ENCODE results near the gene ATP8A2. TPM values are rescaled to one million over a fixed set of nuclear protein-coding genes. Genes with fewer than 3 reads are reported as not detected.

The ATP8A2 gene
- total RNA-seq, 1 donor from 2014 or later = 4.2 TPM

DNA sequence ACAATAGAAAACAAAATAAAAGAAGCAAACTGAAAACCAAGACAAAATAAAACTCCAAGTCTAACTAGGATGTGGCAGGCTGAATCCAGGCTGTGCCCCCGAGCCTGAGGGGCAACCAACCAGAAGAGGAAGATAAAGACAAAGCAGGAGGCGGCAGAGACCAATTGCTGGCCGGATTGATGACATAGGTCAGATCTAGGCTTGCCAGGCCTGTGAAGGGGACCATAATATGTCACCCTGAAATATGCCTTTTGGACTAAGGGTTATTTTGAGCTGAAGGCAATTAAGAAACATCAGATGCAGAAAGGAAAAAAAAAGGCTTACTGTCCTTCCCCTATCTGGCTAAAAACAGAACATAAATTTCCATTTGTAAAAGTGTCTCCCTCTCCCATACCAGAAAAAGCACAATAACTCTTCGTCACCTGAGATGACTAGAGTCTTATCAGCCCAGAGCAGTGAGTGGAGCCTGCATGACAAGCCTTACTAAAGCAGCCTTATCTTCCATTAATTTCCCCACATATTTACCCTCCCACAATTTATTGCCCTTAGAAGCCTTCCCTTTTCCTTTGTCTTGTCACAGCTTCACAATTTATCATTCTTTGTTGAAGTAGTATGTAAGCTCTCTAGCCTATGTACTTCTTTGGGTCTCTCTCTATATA lies 22.8 kb downstream of the ATP8A2 start:
- no peaks in the 10 kb centered on the region for H3K4me1 Mint-ChIP-seq
- H3K27me3 Mint-ChIP-seq (ENCODE audit: insufficient read depth, low read depth) = peaks cover 6% of the 10 kb centered on the region
- Histone ChIP-seq H3K4me2 (no peak overlapping the region), H3K9ac (no peak overlapping the region), H3K36me3 (no peaks in the 10 kb centered on the region), H4K20me1 (ENCODE audit: low read depth) (no peaks in the 10 kb centered on the region), H3F3A (ENCODE audit: low read depth) (no peaks in the 10 kb centered on the region), H3K27ac (no peak overlapping the region), H3K4me1 (no peaks in the 10 kb centered on the region), H2AFZ (replicated peaks) (no peak overlapping the region), H3K9me3 (ENCODE audit: low read depth) (no peaks in the 10 kb centered on the region), H3K79me2 (ENCODE audit: low read depth) (no peaks in the 10 kb centered on the region), H3K4me3 (no peak overlapping the region), H3K27me3 (no peaks in the 10 kb centered on the region)
- no peaks in the 10 kb centered on the region for H3K9me3 Mint-ChIP-seq
- H3K27ac Mint-ChIP-seq = no peak overlapping the region
- TF ChIP-seq EZH2phosphoT487 (IDR thresholded peaks at IDR 0.05) (no peak), EZH2 (IDR thresholded peaks at IDR 0.05) (no peak)
- TF ChIP-seq, protein P1, sequence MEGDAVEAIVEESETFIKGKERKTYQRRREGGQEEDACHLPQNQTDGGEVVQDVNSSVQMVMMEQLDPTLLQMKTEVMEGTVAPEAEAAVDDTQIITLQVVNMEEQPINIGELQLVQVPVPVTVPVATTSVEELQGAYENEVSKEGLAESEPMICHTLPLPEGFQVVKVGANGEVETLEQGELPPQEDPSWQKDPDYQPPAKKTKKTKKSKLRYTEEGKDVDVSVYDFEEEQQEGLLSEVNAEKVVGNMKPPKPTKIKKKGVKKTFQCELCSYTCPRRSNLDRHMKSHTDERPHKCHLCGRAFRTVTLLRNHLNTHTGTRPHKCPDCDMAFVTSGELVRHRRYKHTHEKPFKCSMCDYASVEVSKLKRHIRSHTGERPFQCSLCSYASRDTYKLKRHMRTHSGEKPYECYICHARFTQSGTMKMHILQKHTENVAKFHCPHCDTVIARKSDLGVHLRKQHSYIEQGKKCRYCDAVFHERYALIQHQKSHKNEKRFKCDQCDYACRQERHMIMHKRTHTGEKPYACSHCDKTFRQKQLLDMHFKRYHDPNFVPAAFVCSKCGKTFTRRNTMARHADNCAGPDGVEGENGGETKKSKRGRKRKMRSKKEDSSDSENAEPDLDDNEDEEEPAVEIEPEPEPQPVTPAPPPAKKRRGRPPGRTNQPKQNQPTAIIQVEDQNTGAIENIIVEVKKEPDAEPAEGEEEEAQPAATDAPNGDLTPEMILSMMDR (IDR thresholded peaks at IDR 0.05) = no peak
- no peak for DNase-seq (ENCODE audit: low spot score)
- no peak overlapping the region for H3K4me3 Mint-ChIP-seq
- no peaks in the 10 kb centered on the region for H3K36me3 Mint-ChIP-seq

DNA sequence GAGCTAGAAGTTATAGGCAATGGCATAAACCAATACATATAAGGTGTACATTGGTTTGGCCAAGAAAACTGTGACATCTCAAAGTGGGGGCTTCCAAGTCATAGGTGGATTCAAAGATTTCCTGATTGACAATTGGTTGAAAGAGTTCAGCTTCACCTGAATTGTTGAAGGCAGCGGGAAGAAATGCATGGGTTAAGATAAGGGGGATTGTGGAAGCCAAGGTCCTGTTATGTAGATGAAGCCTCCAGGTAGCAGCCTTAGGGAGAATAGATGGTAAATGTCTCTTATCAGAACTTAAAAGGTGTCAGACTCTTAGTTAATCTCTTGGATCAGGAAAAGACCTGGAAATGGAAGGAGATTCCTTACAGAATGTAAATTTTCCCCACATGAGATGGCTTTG lies 26.0 kb downstream of the ATP8A2 start:
- Mint-ChIP-seq H3K4me1 (no peaks in the 10 kb centered on the region), H3K36me3 (no peaks in the 10 kb centered on the region), H3K9me3 (no peaks in the 10 kb centered on the region), H3K4me3 (no peak overlapping the region), H3K27ac (no peak overlapping the region), H3K27me3 (ENCODE audit: insufficient read depth, low read depth) (peaks cover 4% of the 10 kb centered on the region)
- Histone ChIP-seq H3K27ac (no peak overlapping the region), H3K36me3 (no peaks in the 10 kb centered on the region), H3K4me3 (no peak overlapping the region), H3K4me1 (no peaks in the 10 kb centered on the region), H2AFZ (replicated peaks) (no peak overlapping the region), H3K79me2 (ENCODE audit: low read depth) (no peaks in the 10 kb centered on the region), H3K27me3 (no peaks in the 10 kb centered on the region), H3K4me2 (no peak overlapping the region), H3F3A (ENCODE audit: low read depth) (no peaks in the 10 kb centered on the region), H4K20me1 (ENCODE audit: low read depth) (no peaks in the 10 kb centered on the region), H3K9ac (no peak overlapping the region), H3K9me3 (ENCODE audit: low read depth) (no peaks in the 10 kb centered on the region)
- TF ChIP-seq EZH2 (IDR thresholded peaks at IDR 0.05) (no peak), EZH2phosphoT487 (IDR thresholded peaks at IDR 0.05) (no peak)
- TF ChIP-seq, protein P1 (IDR thresholded peaks at IDR 0.05) = no peak
- DNase-seq (ENCODE audit: low spot score) = no peak

DNA sequence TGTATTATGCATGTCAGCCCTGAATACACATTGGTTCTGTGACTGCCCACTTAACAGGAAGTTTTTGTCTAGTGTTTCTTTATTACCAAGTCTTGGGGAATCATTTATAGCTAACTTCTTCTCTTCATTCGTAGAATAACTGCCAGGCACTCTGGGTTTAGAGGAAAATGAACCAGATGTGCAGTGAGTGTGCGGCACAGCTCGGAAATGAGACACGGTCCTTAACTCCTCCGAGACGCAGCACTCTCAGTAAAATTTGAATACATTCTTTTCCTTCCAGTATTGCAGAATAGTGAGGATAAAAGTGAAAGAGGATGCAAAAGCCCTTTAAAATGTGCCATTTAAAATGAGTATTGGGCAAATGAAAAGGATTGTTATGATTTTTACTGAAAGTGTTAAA lies 29.2 kb downstream of the ATP8A2 start:
- no peak overlapping the region for H3K4me2 ChIP-seq
- no peak overlapping the region for H3K9ac ChIP-seq
- no peaks in the 10 kb centered on the region for H3K27me3 ChIP-seq
- H4K20me1 ChIP-seq (ENCODE audit: low read depth) = no peaks in the 10 kb centered on the region
- no peaks in the 10 kb centered on the region for H3K4me1 ChIP-seq
- no peaks in the 10 kb centered on the region for H3K4me1 Mint-ChIP-seq
- no peak for DNase-seq (ENCODE audit: low spot score)
- H3K27me3 Mint-ChIP-seq (ENCODE audit: insufficient read depth, low read depth) = peaks cover 4% of the 10 kb centered on the region
- H3K9me3 ChIP-seq (ENCODE audit: low read depth) = no peaks in the 10 kb centered on the region
- no peaks in the 10 kb centered on the region for H3K9me3 Mint-ChIP-seq
- TF ChIP-seq EZH2phosphoT487 (IDR thresholded peaks at IDR 0.05) = no peak
- no peak for TF ChIP-seq EZH2 (IDR thresholded peaks at IDR 0.05)
- TF ChIP-seq, protein P1 (IDR thresholded peaks at IDR 0.05) = no peak
- no peak overlapping the region for H3K4me3 ChIP-seq
- no peaks in the 10 kb centered on the region for H3K36me3 Mint-ChIP-seq
- no peak overlapping the region for H3K27ac ChIP-seq
- H3K27ac Mint-ChIP-seq = no peak overlapping the region
- no peak overlapping the region for H3K4me3 Mint-ChIP-seq
- no peak overlapping the region for H2AFZ ChIP-seq (replicated peaks)
- no peaks in the 10 kb centered on the region for H3K79me2 ChIP-seq (ENCODE audit: low read depth)
- no peaks in the 10 kb centered on the region for H3F3A ChIP-seq (ENCODE audit: low read depth)
- no peaks in the 10 kb centered on the region for H3K36me3 ChIP-seq

All from neural progenitor cell (in vitro differentiated cells).